GM12878 (cell line): ENCODE data around the gene UEVLD. TPM values are rescaled to one million over a fixed set of nuclear protein-coding genes. Genes with fewer than 3 reads are reported as not detected.

Experiments
- ATAC-seq: fragments of 200-7000 bp; cut with Tn5 transposase; 3 replicates; pipeline ENCODE4 v1.9.1; 2020; ENCODE audit warnings: mild to moderate bottlenecking, moderate library complexity
- BruUV-seq: library from RNA; stranded (reverse); fragments of 400-500 nt; replicated peaks from 2 replicates; lab custom pipeline; 2021; lab: Mats Ljungman, UMichigan
- CTCF ChIA-PET: fragments of 300-600 bp; sonication (Branson Sonifier 250); formaldehyde crosslinking; extraction: SDS; loops from one replicate; lab custom pipeline; 2021; ENCODE audit warnings: inconsistent platforms; lab: Yijun Ruan, JAX
- POLR2A ChIA-PET: fragments of 350-600 bp; formaldehyde crosslinking; extraction: SDS; loops from one replicate; lab custom pipeline; 2021; ENCODE audit warnings: inconsistent platforms; lab: Charles Lee
- RAD21 ChIA-PET: fragments of 300-600 bp; sonication (Branson Sonifier 250); formaldehyde crosslinking; loops from one replicate; lab custom pipeline; 2023; ENCODE audit warnings: antibody characterized with exemption; ENCODE audit not compliant: unreplicated experiment; lab: Charles Lee
- SMC1A ChIA-PET: fragments of 300-600 bp; sonication (Branson Sonifier 250); formaldehyde crosslinking; loops from one replicate; lab custom pipeline; 2023; ENCODE audit not compliant: unreplicated experiment, uncharacterized antibody; lab: Charles Lee
- DNase-seq: peaks from one replicate; pipeline ENCODE4 v3.0.0-alpha.2; 2011; ENCODE audit warnings: low read depth, low spot score
- FAIRE-seq: peaks from 3 replicates; lab custom pipeline; 2011; peaks lifted over from hg19 to GRCh38; lab: Jason Lieb, UNC
- H2AFZ ChIP-seq: 2 replicates; pipeline ENCODE4 v1.6.0; 2011; ENCODE audit warnings: low read depth, low read length, control low read depth; ENCODE audit not compliant: control insufficient read depth
- H3K27ac ChIP-seq: 2 replicates; pipeline ENCODE4 v1.5.1; 2011; ENCODE audit warnings: control low read depth; ENCODE audit not compliant: control insufficient read depth, insufficient read depth
- H3K27me3 ChIP-seq, 2 experiments: replicated peaks in 1 of 2; 2 replicates each; pipeline versions ENCODE4 v1.6.0 to v1.6.1; 2011; ENCODE audit warnings: low read length in 1 of 2; ENCODE audit not compliant: control insufficient read depth in 2 of 2, insufficient read depth in 2 of 2
- H3K36me3 ChIP-seq, 2 experiments: 2 replicates each; pipeline ENCODE4 v1.5.1; 2011; ENCODE audit warnings: low read length in 1 of 2; ENCODE audit not compliant: control insufficient read depth in 2 of 2, insufficient read depth in 2 of 2
- H3K4me1 ChIP-seq: 2 replicates; pipeline ENCODE4 v1.6.1; 2011; ENCODE audit warnings: mild to moderate bottlenecking, low read length, moderate library complexity, mixed read lengths; ENCODE audit not compliant: control insufficient read depth, insufficient read depth
- H3K4me2 ChIP-seq: 2 replicates; pipeline ENCODE4 v1.6.0; 2011; ENCODE audit warnings: control low read depth; ENCODE audit not compliant: control insufficient read depth, insufficient read depth
- H3K4me3 ChIP-seq: fragments of 200-600 bp; sonication (generic); 2 replicates; pipeline ENCODE4 v1.5.1; 2016
- H3K79me2 ChIP-seq: 2 replicates; pipeline ENCODE4 v1.6.0; 2011; ENCODE audit warnings: low read length; ENCODE audit not compliant: control insufficient read depth, insufficient read depth
- H3K9ac ChIP-seq: 2 replicates; pipeline ENCODE4 v1.8.0; 2011; ENCODE audit warnings: low read length, control low read depth, mixed read lengths; ENCODE audit not compliant: control insufficient read depth, insufficient read depth
- H3K9me3 ChIP-seq: replicated peaks from 3 replicates; pipeline ENCODE4 v1.5.1; 2011; ENCODE audit warnings: mild to moderate bottlenecking, low read length; ENCODE audit not compliant: control insufficient read depth, insufficient read depth
- H4K20me1 ChIP-seq: 2 replicates; pipeline ENCODE4 v1.6.0; 2011; ENCODE audit not compliant: control insufficient read depth, insufficient read depth
- BACH1 ChIP-seq: fragments of 450-650 bp; IDR thresholded peaks from 2 replicates; pipeline ENCODE4 v1.6.1; 2017; ENCODE audit warnings: mild to moderate bottlenecking, borderline replicate concordance
- EZH2 ChIP-seq: IDR thresholded peaks from 2 replicates; pipeline ENCODE4 v1.6.1; 2012; ENCODE audit warnings: low read depth, mild to moderate bottlenecking, control low read depth, inconsistent platforms, low read length, borderline replicate concordance; ENCODE audit not compliant: control insufficient read depth
- FOS ChIP-seq: IDR thresholded peaks from 3 replicates; pipeline ENCODE4 v1.6.1; 2011; ENCODE audit warnings: borderline replicate concordance; ENCODE audit not compliant: insufficient read length; ENCODE audit errors: extremely low read depth
- HDAC2 ChIP-seq: fragments of 200-600 bp; sonication (generic); IDR thresholded peaks from 2 replicates; pipeline ENCODE4 v1.6.1; 2017
- KDM1A ChIP-seq: fragments of 200-600 bp; sonication (generic); IDR thresholded peaks from 2 replicates; pipeline ENCODE4 v1.6.1; 2016; ENCODE audit warnings: borderline replicate concordance
- NRF1 ChIP-seq: conservative IDR thresholded peaks from 2 replicates; pipeline ENCODE4 v1.6.1; 2011; ENCODE audit warnings: mild to moderate bottlenecking, low read depth, low read length, improper control_type of control experiment
- RAD21 ChIP-seq: IDR thresholded peaks from 2 replicates; pipeline ENCODE4 v1.6.1; 2011; ENCODE audit warnings: mild to moderate bottlenecking, low read depth, low read length, moderate library complexity; ENCODE audit not compliant: insufficient read depth
- SREBF2 ChIP-seq: IDR thresholded peaks from 2 replicates; pipeline ENCODE4 v1.6.1; 2012; ENCODE audit warnings: mild to moderate bottlenecking, low read length
- WGBS: methylation state at CpG from one replicate; pipeline ENCODE4 v1.1.6; 2016; ENCODE audit warnings: low lambda C conversion rate; ENCODE audit not compliant: insufficient replicate concordance, insufficient coverage; ENCODE audit errors: missing lambda C conversion rate; 5-methylcytosine and 5-hydroxymethylcytosine counted together
- in situ Hi-C: fragments of 300-500 bp; cut with MboI; formaldehyde crosslinking; loops from 9 replicates; pipeline ENCODE4 v1.14.3; 2018; ENCODE audit warnings: mixed read lengths
- intact Hi-C: fragments of 100-400 bp; cut with micrococcal nuclease; formaldehyde crosslinking; loops from one replicate; pipeline ENCODE4 v1.14.2; 2022; ENCODE audit not compliant: unreplicated experiment
- polyA plus RNA-seq, 11 experiments: library from polyadenylated mRNA; depleted of rRNA in 4 of 11; unstranded in 6 of 11; stranded (reverse) in 5 of 11; fragments of >200 nt; fragmentation: Nextera tagmentation in 4 of 11; fragmentation: Illumina TruSeq in 1 of 11; extraction: Ambion mirVana in 4 of 11; extraction: Trizol in 1 of 11; gene quantifications; 1 replicate in 1 of 11; 2 replicates in 10 of 11; pipeline versions ENCODE4 v1.2.1 to v1.2.3, GENCODE V29; 2011 to 2016; ENCODE audit warnings: inconsistent platforms in 2 of 11, missing spikeins in 2 of 11, low read depth in 1 of 11
- total RNA-seq, 4 experiments: library from RNA; depleted of rRNA in 3 of 4; stranded (reverse); fragments of >200 nt in 3 of 4; fragmentation: Illumina TruSeq in 1 of 4; extraction: Trizol in 1 of 4; gene quantifications; 2 replicates each; pipeline versions ENCODE4 v1.2.1 to v1.2.3, GENCODE V29; 2013 to 2021
- TF ChIP-seq, protein P1 (sequence below): fragments of 450-650 bp; IDR thresholded peaks from 2 replicates; pipeline ENCODE4 v1.6.1; 2018; ENCODE audit warnings: mild to moderate bottlenecking, low read depth, moderate library complexity; ENCODE audit not compliant: partially characterized antibody
- TF ChIP-seq, protein P2 (sequence below): fragments of 450-650 bp; IDR thresholded peaks from 2 replicates; pipeline ENCODE4 v1.6.1; 2017; ENCODE audit warnings: mild to moderate bottlenecking, low read depth, inconsistent platforms; ENCODE audit not compliant: poor library complexity, severe bottlenecking
- TF ChIP-seq, protein P3 (sequence below): IDR thresholded peaks from 2 replicates; pipeline ENCODE4 v1.6.1; 2011; ENCODE audit warnings: borderline replicate concordance, low read depth, mild to moderate bottlenecking, moderate library complexity, mixed read lengths, low read length; ENCODE audit not compliant: insufficient read depth; ENCODE audit errors: extremely low read length
- TF ChIP-seq, protein P4 (sequence below): fragments of 450-650 bp; IDR thresholded peaks from 2 replicates; pipeline ENCODE4 v1.6.1; 2017; ENCODE audit warnings: antibody characterized with exemption, mild to moderate bottlenecking, moderate library complexity

The UEVLD gene
- total and polyA plus RNA-seq, 10 of the 15 experiments (the other 5 are each of a cell fraction or from before 2014, with no cell fraction given) = 6.5 to 16.3 (median 13.4) TPM

DNA sequence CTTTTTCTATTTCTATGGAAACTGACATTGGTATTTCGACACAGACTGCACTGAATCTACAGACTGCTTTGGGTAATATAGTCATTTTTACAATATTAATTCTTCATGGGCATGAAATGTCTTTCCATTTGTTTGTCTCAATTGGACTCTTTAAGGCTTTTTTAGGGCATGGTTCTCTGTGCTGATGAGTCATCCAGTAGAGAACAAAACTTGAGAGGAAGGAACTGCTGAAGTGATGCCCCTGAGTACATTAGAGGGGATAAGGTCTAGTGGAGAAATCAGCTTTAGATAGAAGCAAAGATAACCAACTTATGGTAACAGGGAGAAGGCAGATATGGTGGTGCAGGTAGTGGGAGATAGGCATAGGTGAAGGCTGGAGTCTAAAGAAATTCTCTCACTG, 86.9 kb downstream of the UEVLD start:
- Histone ChIP-seq H2AFZ (no peak overlapping the region), H3K9me3 (no peaks in the 10 kb centered on the region), H4K20me1 (no peaks in the 10 kb centered on the region), H3K79me2 (no peaks in the 10 kb centered on the region), H3K4me3 (no peak overlapping the region), H3K4me2 (no peak overlapping the region), H3K27me3 (no peaks in the 10 kb centered on the region), H3K9ac (no peak overlapping the region), H3K4me1 (no peaks in the 10 kb centered on the region), H3K27ac (no peak overlapping the region), H3K36me3 (peaks cover under 1 to 26% of the 10 kb centered on the region in 2 experiments; a peak in 3 of 4 replicates)
- ChIA-PET RAD21 (no interaction called here), CTCF (no interaction called here), SMC1A (interaction anchor here (1.3 kb wide), 1 partner anchor 8 kb away, joined by 4 read pairs; no protein-coding TSS in a partner anchor), POLR2A (no interaction called here)
- ATAC-seq (no peak), FAIRE-seq (no peak), DNase-seq (no peak)
- intact Hi-C loops (no loop called here), in situ Hi-C loops (no loop called here)
- 90% methylated on average over 1 of the region's 1 CpG for WGBS
- no TSS peak for BruUV-seq
- TF ChIP-seq, protein P1, sequence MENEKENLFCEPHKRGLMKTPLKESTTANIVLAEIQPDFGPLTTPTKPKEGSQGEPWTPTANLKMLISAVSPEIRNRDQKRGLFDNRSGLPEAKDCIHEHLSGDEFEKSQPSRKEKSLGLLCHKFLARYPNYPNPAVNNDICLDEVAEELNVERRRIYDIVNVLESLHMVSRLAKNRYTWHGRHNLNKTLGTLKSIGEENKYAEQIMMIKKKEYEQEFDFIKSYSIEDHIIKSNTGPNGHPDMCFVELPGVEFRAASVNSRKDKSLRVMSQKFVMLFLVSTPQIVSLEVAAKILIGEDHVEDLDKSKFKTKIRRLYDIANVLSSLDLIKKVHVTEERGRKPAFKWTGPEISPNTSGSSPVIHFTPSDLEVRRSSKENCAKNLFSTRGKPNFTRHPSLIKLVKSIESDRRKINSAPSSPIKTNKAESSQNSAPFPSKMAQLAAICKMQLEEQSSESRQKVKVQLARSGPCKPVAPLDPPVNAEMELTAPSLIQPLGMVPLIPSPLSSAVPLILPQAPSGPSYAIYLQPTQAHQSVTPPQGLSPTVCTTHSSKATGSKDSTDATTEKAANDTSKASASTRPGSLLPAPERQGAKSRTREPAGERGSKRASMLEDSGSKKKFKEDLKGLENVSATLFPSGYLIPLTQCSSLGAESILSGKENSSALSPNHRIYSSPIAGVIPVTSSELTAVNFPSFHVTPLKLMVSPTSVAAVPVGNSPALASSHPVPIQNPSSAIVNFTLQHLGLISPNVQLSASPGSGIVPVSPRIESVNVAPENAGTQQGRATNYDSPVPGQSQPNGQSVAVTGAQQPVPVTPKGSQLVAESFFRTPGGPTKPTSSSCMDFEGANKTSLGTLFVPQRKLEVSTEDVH = no peak
- TF ChIP-seq EZH2 (no peak), RAD21 (no peak), FOS (no peak), HDAC2 (no peak), BACH1 (no peak), KDM1A (no peak), NRF1 (no peak), SREBF2 (no peak)
- TF ChIP-seq, protein P2, sequence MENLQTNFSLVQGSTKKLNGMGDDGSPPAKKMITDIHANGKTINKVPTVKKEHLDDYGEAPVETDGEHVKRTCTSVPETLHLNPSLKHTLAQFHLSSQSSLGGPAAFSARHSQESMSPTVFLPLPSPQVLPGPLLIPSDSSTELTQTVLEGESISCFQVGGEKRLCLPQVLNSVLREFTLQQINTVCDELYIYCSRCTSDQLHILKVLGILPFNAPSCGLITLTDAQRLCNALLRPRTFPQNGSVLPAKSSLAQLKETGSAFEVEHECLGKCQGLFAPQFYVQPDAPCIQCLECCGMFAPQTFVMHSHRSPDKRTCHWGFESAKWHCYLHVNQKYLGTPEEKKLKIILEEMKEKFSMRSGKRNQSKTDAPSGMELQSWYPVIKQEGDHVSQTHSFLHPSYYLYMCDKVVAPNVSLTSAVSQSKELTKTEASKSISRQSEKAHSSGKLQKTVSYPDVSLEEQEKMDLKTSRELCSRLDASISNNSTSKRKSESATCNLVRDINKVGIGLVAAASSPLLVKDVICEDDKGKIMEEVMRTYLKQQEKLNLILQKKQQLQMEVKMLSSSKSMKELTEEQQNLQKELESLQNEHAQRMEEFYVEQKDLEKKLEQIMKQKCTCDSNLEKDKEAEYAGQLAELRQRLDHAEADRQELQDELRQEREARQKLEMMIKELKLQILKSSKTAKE = no peak
- TF ChIP-seq, protein P3, sequence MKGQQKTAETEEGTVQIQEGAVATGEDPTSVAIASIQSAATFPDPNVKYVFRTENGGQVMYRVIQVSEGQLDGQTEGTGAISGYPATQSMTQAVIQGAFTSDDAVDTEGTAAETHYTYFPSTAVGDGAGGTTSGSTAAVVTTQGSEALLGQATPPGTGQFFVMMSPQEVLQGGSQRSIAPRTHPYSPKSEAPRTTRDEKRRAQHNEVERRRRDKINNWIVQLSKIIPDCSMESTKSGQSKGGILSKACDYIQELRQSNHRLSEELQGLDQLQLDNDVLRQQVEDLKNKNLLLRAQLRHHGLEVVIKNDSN = no peak
- TF ChIP-seq, protein P4, sequence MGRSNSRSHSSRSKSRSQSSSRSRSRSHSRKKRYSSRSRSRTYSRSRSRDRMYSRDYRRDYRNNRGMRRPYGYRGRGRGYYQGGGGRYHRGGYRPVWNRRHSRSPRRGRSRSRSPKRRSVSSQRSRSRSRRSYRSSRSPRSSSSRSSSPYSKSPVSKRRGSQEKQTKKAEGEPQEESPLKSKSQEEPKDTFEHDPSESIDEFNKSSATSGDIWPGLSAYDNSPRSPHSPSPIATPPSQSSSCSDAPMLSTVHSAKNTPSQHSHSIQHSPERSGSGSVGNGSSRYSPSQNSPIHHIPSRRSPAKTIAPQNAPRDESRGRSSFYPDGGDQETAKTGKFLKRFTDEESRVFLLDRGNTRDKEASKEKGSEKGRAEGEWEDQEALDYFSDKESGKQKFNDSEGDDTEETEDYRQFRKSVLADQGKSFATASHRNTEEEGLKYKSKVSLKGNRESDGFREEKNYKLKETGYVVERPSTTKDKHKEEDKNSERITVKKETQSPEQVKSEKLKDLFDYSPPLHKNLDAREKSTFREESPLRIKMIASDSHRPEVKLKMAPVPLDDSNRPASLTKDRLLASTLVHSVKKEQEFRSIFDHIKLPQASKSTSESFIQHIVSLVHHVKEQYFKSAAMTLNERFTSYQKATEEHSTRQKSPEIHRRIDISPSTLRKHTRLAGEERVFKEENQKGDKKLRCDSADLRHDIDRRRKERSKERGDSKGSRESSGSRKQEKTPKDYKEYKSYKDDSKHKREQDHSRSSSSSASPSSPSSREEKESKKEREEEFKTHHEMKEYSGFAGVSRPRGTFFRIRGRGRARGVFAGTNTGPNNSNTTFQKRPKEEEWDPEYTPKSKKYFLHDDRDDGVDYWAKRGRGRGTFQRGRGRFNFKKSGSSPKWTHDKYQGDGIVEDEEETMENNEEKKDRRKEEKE = no peak
